Panc1 (cell line): ENCODE data around the gene CD72.

ENCODE experiments used
- CTCF ChIP-seq: fragments of 450-650 bp; IDR thresholded peaks from 2 replicates; pipeline ENCODE4 v1.5.1; 2017; ENCODE audit warnings: mild to moderate bottlenecking
- POLR2AphosphoS5 ChIP-seq: IDR thresholded peaks from 2 replicates; pipeline ENCODE4 v1.6.1; 2012; ENCODE audit warnings: mild to moderate bottlenecking, low read depth, low read length, moderate library complexity

GRCh38 chr9:35569206-35569605 lies 49.0 kb downstream of the CD72 start:
- TF ChIP-seq CTCF (no peak), POLR2AphosphoS5 (no peak)
